ENCODE data around the gene MSRB2. TPM values are rescaled to one million over a fixed set of nuclear protein-coding genes. Genes with fewer than 3 reads are reported as not detected.

Gene MSRB2
- total and polyA plus RNA-seq, 2 of the 4 experiments (the other 2 are of a cell fraction): 10.6 to 20.1 TPM

- H3K23ac ChIP-seq (ENCODE audit: low read depth, low read length): peak overlapping the region; percentile 92
- H3K56ac ChIP-seq (ENCODE audit: extremely low read depth, insufficient read depth, low read length): peak overlapping the region; percentile 82
- peak overlapping the region; percentile 72 for H3K27ac ChIP-seq (ENCODE audit: insufficient read depth, low read length)
- H3K18ac ChIP-seq (ENCODE audit: low read depth, low read length): peak overlapping the region; percentile 98
- H3K27me3 ChIP-seq (ENCODE audit: control insufficient read depth, insufficient read depth, low read length): 0 out of 2 replicates have a peak, but pooled peaks cover 2% of the 10 kb centered on the region
- ChIA-PET CTCF (interaction anchor here (0.9 kb wide), 1 partner anchor 16 kb away, joined by 3 read pairs; no protein-coding TSS in a partner anchor), POLR2A (ENCODE audit: unreplicated experiment) (no interaction called here)
- 10% methylated on average over 2 of the region's 21 CpGs; no CpG with 5 or more reads in 1 of the 2 experiments for WGBS, 2 experiments (ENCODE audit: extremely low coverage in 2 of 2, insufficient read length in 1 of 2)
- H3K9ac ChIP-seq (ENCODE audit: low read depth, low read length): peak overlapping the region; percentile 92
- H2BK20ac ChIP-seq (ENCODE audit: low read depth, low read length): no peak overlapping the region; the same call in 1 of the 2 replicates
- H3K14ac ChIP-seq (replicated peaks; ENCODE audit: low read depth, low read length): peak overlapping the region; percentile 90
- H4K91ac ChIP-seq (ENCODE audit: insufficient read depth, low read depth, low read length): peak overlapping the region; percentile 85
- H3K79me1 ChIP-seq (ENCODE audit: low read depth in 1 of 2, low read length in 2 of 2): peaks cover 18 to 34% of the 10 kb centered on the region in 2 experiments
- TF ChIP-seq FOS (IDR thresholded peaks at IDR 0.05; ENCODE audit: low read depth, low read length): no peak
- TF ChIP-seq CTCF (conservative IDR thresholded peaks at IDR 0.05; ENCODE audit: low read depth, low read length): no peak
- no peak for TF ChIP-seq NFE2L2 (IDR thresholded peaks at IDR 0.05; ENCODE audit: low read depth, low read length)
- TF ChIP-seq SMC3 (IDR thresholded peaks at IDR 0.05; ENCODE audit: low read depth, low read length): no peak
- no peak for TF ChIP-seq POLR2A (IDR thresholded peaks at IDR 0.05; ENCODE audit: low read depth, low read length)
- TF ChIP-seq ELK1 (IDR thresholded peaks at IDR 0.05; ENCODE audit: borderline replicate concordance, low read depth, low read length): no peak
- TF ChIP-seq RFX5 (IDR thresholded peaks at IDR 0.05; ENCODE audit: low read depth, low read length): no peak
- no peak for TF ChIP-seq CHD1 (IDR thresholded peaks at IDR 0.05; ENCODE audit: low read depth, low read length)
- no peak for TF ChIP-seq MAFK (IDR thresholded peaks at IDR 0.05; ENCODE audit: low read depth, low read length)
- no peak for TF ChIP-seq RCOR1 (IDR thresholded peaks at IDR 0.05; ENCODE audit: insufficient replicate concordance, low read length)
- no peak for TF ChIP-seq MAZ (IDR thresholded peaks at IDR 0.05; ENCODE audit: borderline replicate concordance, low read depth, low read length)
- peak overlapping the region; percentile 99 for H3K4me2 ChIP-seq (ENCODE audit: low read depth, low read length)
- H2BK120ac ChIP-seq (ENCODE audit: low read depth, low read length): no peak overlapping the region
- H4K5ac ChIP-seq (ENCODE audit: low read depth, low read length): peak overlapping the region; percentile 98
- no peaks in the 10 kb centered on the region for H3K36me3 ChIP-seq (ENCODE audit: control insufficient read depth, insufficient read depth, low read length)
- H4K8ac ChIP-seq (ENCODE audit: low read depth in 2 of 2, low read length in 2 of 2): peak overlapping the region; percentile 46 to 87
- H2AFZ ChIP-seq (replicated peaks; ENCODE audit: low read length, poor library complexity): peak overlapping the region; percentile 94
- no TSS peak for BruUV-seq (replicated peaks)
- peaks cover 5% of the 10 kb centered on the region; the same call in 1 of the 2 replicates for H3K4me1 ChIP-seq (ENCODE audit: control insufficient read depth, insufficient read depth, low read length)
- peak overlapping the region; percentile 100 for H3K4me3 ChIP-seq (ENCODE audit: insufficient read depth, low read depth, low read length)
- peak overlapping the region; percentile 44; the same call in 1 of the 3 replicates for H2BK15ac ChIP-seq (ENCODE audit: low read depth, low read length)
- peak overlapping the region; percentile 94 for H2AK9ac ChIP-seq (replicated peaks; ENCODE audit: low read depth, low read length, poor library complexity)
- ATAC-seq (ENCODE audit: low read depth) (peak; percentile 33), DNase-seq (peak; percentile 58)
- intact Hi-C loops (cut with micrococcal nuclease) (no loop called here), dilution Hi-C loops (cut with HindIII; ENCODE audit: low sequenced_read_pairs, unreplicated experiment) (no loop called here), in situ Hi-C loops (cut with MboI; ENCODE audit: low sequenced_read_pairs) (no loop called here)
- H4K20me1 ChIP-seq (ENCODE audit: insufficient read depth, low read length): no peaks in the 10 kb centered on the region
- H2BK5ac ChIP-seq (ENCODE audit: low read depth, low read length, poor library complexity, severe bottlenecking): peak overlapping the region; percentile 64
- peak overlapping the region; percentile 49; the same call in 1 of the 2 replicates for H2AK5ac ChIP-seq (ENCODE audit: low read depth, low read length)
- H3K4ac ChIP-seq (ENCODE audit: low read depth, low read length): peak overlapping the region; percentile 80
- peaks cover 6% of the 10 kb centered on the region; the same call in 1 of the 2 replicates for H3K9me1 ChIP-seq (ENCODE audit: insufficient read depth, low read length)
- peaks cover 3% of the 10 kb centered on the region; the same call in 1 of the 2 replicates for H3K9me3 ChIP-seq (ENCODE audit: control insufficient read depth, insufficient read depth, low read length)
These were observed 805 bp downstream of the MSRB2 start for GRCh38 chr10:23095966-23096801.
